ENCODE data around the gene PAPPA.

PAPPA gene

DNA sequence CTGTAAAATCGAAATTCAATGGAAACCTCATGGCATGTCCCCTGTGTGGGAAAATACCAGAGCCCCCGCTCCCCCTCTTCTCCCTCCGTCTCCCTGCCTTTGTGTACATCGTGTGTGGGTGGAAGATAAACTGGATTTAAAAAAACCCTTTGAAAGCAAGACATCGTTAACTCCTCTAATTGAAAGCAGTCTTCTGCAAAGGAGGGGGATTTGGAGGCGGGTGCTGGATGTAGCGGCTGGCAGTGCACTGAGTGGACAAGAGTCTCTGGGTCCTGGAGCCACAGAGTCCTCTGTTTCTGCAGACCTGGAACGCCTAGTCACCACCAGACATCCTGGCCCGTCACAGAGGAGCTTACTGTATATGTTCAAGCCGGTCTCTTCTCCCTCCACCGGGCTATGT, 169.4 kb downstream of the PAPPA start:
- no peak for DNase-seq

DNA sequence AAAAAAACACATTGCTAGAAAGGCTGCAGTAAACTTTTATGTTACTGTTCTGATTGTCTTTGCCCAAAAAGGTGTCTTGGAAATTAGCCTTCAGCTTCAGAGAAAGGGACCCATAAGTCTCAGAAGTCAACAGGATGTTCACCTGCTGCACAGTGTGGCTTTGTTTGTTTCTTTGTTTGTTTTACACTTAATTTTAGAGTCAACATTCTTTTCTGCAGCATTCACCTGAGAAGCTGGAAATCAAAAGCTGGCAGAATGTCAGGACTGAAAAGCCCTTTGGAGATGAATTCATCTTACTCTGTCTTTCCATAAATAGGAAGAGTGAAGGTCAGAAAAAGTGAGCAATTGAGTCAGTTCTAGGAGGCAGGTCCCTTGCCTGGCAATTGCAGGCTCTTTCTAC, 170.0 kb downstream of the PAPPA start:
- no peak for DNase-seq

DNA sequence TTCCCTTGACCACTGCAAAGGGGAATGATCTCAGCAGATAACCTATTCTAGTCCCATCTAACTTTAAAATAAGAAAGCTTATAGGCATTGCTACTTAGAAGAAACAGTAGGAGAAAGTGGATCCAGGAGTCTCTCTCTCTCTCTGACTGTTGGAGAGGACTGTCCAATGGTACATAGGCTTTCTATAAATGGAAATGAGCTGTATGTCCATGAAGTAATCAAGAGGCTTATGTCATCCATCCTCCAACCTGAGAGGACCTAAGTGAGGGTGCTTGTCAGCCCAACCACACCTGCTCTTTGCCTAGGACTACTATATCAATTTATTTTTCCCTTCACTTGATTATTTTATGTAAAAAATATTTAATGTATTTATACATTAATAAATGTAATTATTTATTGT, 172.3 kb downstream of the PAPPA start:
- DNase-seq, result no peak

DNA sequence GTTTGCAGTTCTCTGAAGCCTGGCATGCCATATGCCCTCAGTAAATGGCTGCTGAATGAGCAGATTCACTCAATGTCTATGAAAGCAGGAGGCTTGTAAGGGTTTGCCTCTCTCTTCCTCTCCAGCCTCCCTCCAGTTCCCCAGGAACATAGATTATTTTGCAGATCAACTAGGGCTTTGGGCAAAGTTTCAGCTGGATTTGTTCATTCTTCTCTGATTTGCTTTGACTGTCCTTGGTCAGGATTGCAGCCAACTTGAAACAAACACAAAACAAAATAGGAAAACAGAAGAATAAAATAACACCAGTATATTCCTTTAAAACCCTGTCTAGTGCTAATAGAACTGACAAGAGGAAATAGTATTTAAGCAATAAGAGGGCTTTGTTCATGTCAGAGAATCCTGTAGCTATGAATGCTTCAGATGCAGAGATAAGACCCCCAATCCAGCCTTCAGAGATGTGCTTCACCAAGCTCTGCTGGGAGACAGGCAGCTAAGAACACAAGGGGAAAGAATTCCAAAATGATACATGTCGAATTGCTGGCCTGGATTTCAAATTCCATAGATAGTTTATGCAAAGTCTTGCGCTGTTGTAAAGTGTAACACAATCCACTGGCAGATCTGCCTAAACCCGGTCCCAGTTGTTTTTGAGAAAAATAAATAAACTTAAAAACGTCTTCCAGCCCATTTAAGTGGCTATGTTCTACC, 174.3 kb downstream of the PAPPA start:
- DNase-seq, result no peak

DNA sequence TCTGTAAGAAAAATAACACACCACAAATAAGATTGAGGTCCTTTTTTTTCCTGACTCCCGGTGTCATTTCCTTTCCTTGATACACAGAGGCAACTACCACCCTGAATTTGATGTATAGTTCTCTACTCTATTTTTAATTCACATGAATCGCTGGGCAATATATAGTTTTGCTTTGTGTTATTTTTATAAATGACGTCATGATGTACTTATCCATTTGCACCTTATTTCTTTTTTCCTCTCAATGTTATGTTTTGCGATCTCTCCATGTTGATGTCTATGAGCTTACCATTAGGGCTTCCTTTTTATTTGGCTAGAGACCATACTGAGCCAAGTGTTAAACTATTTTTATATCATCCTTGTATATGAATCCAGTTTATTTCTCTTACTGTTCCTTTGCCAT, 175.9 kb downstream of the PAPPA start:
- no peak for DNase-seq

DNA sequence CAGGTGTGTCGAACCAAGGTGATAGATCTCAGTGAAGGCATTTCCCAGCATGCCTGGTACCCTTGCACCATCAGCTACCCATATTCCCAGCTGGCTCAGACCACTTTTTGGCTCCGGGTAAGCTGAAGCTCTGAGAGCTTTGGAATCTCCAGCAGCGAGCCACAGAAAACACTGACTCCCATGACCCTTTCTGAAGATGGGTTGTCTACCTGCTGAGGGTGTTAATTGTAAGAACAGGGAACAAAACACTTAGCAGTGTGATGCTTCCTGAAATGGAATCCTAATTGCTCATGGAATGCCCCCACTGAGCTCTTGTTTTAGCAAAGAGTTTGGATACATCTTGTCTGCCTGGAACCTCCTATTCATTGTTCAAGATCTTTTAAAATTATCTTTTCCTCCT, 177.7 kb downstream of the PAPPA start:
- DNase-seq, result no peak

DNA sequence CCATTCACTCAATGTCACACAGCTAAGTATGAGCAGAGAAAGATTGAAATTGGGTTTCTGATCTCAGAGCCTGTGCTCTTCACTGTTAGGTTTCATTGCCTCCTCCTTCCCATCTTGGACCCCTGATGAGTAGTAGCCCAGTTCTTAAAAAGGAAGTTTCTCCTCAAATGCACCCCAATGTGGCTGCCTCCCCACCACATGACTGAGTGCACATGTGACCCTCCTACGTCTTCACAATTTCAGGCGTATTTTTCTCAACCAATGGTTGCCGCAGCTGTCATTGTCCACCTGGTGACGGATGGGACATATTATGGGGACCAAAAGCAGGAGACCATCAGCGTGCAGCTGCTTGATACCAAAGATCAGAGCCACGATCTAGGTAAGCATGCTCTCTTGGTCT, 178.5 kb downstream of the PAPPA start:
- no peak for DNase-seq

DNA sequence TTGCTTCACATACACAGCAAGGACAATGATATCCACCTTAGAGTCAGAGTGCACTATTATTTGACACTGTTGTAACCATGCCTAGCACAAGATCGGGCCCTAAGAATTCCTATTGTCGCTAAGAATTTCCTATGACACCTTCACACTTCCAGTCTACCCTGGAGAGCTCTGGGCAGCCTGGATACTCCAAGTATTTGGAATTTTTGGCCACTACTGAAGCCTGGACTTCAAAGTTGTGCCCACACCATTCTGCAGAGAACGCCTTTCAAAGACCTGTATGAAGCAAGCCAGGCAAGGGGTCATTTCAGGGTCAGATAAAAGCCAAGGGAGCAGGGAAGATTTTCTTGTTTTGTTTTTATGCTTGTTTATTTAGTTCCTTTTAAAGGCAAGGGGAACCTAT, 179.7 kb downstream of the PAPPA start:
- no peak for DNase-seq

DNA sequence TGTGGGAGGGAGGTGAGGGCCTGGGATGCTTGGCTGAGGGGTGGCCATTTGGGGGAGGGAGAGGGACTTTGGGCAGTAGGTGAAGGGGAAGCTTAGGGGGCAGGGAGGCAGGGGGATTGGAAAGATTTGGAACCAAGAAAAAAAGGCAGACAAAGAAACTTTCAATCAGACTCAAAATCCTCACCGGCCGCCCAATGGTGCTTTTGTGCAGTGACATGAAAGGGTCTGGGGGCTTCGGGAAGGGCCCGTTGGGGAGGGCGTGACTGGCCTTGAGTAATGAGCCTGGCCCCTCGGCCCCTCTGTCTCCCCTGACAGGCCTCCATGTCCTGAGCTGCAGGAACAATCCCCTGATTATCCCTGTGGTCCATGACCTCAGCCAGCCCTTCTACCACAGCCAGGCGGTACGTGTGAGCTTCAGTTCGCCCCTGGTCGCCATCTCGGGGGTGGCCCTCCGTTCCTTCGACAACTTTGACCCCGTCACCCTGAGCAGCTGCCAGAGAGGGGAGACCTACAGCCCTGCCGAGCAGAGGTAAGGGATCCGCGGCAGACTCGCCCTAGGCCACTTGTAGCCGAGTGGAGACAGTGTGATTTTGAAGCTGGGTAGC, 181.1 kb downstream of the PAPPA start:
- DNase-seq, result no peak

DNA sequence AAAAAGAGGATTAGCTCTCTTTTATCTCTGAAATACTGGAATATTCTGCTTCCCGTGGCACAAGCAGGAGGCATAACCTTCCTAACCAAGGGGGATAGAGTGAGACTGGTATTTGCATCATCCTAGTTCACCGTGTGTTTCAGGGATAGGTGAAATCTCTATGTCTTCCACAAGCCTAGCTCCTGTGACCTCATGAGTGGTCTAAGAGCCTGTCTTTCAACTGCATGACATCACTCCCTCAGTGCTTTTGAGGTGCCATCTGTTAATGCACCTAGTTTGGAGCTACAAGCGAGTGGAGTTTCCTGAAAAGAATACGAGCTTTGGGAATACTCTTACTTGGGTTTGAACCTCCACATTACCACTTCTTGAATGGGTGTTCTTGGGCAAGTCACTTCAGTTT, 181.8 kb downstream of the PAPPA start:
- DNase-seq, result no peak

DNA sequence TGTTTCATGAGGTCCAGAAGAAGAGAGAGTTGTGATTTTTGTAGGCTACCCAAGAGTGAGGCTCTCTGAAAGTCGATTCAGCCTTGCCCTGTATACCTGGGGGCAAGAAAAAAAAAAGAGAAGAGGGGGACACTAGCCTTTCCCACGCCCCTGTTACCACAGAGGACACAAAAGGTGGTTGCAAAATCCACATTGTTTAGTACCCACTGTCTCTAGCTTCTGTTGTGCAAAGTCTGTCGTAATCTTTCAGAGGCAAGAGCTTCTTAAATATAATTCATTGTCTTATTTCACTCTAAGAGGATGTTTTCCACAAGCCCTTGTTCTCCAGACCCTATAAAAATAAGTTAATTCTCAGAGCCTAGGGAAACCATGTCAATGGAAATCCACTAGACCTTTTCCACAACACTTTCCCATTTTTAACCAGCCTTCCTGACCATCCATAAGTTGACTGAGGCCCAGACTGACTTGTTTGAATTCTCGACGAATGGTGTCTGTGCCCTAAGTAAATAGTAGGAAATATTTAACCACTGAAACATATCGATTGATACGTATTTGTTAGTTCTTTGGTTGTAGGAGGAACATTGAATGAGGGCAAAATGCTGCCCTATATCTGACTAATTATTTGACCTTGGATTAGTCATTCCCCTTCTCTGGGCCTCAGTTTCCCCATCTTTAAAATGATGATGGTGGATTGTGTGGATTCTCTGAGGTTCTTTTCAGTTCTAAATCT, 182.7 kb downstream of the PAPPA start:
- no peak for DNase-seq

DNA sequence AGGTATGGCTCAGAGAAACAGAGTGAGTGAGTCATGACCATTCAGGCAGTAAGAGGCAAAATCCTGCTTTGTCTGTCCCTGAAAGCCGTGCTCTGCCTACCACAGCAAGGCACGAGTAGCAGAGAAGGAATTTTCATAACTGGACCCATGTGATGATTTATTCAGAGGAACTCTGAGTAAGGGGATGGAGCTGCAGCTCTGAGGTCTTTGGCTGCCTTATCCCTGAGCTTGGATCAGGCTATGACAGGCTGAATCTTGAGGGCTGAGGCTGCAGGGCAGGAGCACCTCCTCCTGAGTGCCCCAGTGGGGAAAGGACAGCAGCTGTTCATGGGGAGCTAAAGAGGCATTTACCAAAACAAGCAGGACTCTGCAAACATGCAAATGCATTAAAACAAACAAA, 183.4 kb downstream of the PAPPA start:
- DNase-seq, result no peak

DNA sequence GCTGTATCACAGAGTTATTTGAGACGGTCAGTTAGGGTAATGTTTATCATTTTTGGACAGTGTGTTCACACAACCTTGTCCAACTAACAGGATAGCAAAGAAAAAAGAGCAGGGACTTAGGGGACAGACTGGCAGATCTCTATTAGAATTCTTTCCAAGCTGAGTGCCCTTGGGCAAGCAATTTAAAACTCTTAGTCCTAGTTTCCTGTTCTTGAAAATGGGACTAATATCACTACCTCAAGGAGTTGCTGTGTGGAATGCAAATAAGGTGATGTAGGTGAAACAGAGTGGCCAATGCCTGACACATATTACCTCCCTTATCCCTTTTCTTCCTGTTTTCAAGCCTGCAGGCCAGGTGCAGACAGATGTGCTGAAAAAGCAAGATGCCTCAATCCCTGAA, 186.7 kb downstream of the PAPPA start:
- DNase-seq, result no peak

DNA sequence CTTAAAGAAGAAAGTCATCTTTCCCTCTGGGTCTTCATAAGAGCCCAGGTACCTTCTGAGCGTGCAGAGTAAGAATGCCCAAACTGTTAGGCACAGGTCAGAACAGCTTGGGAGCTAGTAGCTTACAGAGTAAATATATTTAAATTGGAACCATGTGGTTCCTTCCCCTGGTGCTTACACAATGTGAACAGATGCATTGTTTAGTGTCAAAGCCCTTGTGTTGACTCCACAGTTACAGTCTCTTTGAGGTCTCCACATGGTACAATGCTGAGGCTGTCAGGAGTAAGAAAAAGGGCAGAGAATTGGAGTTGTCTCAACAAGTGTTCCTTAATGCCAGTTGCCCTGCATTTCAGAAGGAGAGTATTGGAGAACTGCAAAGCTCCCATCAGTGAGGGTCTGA, 188.5 kb downstream of the PAPPA start:
- DNase-seq, result no peak

DNA sequence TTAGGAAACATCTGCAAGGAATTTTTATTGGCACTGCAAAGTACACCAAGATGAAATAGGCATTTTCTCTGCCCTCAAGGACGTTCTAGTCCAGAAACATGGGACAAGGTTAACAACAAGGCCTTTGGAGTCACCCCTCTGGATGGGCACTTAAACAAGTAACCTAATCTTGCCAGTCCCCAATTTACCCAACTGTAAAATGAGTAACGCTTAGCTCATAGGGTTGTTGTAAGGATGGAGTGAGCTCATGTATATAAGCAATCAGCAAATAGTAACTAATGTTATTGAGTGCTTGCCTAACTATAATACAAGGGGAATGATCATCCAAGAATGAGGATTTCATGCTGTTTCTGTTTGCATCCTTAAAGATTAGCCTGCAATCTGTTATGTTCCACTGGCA, 189.3 kb downstream of the PAPPA start:
- DNase-seq, result no peak

DNA sequence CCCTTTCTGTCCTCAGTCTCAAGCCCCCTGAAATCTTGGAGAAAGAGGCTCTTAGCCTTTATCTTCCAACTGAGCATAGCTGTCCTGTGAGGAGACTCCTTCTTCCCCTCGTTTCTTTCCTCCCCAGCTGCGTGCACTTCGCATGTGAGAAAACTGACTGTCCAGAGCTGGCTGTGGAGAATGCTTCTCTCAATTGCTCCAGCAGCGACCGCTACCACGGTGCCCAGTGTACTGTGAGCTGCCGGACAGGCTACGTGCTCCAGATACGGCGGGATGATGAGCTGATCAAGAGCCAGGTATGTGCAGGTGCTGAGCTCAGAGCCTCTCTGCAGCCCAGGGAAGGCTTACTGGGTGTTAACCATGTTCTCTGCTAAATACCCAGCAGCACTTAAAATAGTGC, 190.8 kb downstream of the PAPPA start:
- no peak for DNase-seq

DNA sequence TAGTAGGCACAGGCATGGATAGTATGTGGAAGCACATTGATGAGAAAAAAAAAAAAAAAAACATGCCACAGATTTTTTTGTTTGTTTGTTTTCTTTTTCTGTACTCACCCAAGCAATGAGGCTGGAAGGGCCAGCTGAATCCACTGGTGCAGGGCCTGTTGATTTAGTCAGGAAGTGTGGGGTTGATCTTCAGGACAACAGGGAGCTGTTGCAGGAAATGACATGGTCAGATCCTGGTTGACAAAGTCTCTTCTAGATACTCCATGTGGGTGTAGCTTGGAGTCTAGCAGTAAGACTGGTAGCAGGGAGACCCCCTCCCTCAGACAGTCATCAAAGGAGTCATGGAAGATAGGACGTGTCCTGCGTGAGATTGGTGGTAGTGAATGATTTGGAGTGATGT, 191.8 kb downstream of the PAPPA start:
- DNase-seq, result no peak

DNA sequence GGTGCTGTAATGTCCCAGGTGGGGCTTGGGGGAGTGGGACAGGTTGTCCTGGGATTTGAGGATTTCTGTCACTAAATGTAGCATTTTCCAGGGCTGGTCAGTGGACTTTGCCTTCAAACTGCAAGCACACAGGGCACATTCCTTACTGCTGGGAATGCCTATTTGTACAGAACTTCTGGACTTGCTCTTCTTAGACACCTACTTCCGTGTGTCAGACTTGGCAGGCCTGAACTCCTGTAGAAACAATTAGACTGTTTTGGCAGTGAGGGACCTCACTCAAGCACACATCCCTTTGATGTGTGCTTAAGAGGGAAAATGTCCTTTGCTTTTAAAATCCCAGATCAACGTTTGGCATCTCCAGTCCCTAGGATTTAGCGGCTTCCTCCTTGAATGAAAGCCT, 192.2 kb downstream of the PAPPA start:
- no peak for DNase-seq

DNA sequence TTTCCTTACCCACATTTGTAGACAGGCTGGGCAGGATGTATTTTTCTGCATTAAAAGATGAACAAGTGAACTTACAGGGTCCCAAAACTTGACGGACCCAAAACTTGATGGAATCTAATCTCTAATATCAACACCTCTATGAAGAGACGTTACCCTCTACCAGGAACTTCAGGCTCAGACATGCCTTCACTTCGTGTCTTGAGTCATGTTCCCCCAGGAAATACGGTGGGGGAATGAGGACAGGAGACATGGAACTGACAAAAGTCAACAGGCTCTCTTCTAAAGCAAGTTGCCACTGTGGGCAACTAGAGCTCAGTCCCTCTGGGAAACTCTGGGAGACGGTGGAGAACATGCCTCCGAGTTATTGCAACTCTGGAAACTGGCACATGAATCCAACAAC, 196.1 kb downstream of the PAPPA start:
- no peak for DNase-seq

DNA sequence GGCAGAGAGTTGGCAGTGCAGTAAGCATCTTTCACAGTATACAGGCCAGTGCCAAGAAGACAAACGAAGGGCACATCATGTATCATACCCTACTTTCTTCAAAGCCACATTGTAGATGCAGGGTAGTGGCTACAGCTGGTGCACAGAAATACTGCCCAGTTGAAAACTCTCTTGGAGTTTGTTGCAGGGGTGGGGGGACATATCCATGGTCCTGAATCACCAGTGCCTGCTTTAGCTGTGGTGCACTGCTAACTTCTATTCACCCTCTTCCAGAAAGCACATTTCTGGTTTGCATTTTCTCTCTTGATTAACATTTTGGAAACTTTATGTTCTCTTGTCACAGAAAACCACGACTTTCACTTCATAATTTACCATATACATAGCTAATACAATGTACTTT, 196.6 kb downstream of the PAPPA start:
- DNase-seq, result no peak

DNA sequence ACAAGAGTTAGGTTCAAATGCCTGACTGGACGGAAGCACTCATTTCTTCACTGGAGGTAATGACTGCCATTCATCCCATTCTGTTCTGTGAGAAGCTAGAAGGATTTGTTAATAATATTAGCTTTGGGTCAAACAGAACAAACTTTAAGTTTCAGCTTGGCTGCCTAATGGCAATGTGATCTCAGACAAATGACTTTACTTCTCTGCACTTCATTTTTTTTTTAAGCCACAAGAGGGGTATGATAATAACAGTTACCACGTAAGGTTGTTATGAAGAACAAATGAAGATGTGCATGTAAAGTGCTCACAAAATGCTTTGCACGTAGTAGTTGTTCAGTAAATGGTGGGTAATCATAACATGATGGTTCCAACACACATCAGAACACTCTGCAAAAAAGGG, 199.4 kb downstream of the PAPPA start:
- no peak for DNase-seq

DNA sequence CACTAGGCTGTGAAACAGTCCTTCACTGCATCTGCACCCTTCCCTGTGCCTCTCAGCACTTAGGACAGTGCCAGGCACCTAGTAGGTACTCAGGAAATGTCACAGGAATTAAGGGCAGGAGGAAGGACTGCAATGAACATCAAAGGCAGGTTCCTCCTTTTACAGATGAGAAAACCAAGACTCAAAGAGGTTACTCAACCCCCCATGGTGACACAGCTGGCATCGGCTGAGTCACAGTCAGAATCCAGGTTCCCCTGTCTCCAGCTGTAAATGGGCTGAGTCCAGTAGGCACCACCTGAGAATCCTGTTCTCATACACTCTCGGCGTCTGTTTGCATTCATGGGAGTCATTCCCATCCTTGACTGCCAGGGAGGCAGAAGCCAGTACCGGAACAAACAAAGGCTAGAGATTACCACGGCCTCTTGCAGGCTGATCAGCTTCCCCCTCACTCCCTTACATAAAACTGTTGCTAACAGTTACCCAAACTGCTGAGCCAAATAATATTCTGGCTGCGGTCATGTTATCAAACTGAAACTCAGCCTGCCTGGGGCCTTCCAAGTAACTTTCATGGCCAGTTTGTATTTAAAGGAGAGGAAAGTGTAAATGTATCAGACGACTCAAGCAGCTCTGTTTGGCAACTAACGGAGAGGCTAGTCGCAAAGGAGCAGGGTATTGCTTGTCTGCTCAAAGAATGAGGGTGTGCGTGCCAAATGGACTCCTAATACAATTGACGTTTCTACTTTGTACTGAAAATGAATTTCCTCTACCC, 201.7 kb downstream of the PAPPA start:
- no peak for DNase-seq

DNA sequence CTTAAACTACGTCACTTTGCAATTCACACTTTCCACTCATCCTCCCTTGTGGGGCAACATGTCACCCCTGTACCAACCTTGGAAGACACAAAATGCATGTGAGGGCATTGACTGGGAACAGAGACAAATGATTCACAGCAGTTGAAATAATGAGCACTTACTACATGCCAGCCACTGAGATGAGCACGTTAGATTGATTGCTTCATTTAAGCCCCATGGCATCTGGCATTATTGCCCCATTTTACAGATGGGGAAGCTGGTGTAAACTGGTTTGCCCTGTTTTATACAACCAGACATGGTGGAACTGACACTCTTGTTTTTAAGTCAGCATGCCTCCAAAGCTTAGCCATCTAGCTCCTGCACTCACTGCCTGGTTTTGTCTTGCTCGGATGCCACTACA, 204.7 kb downstream of the PAPPA start:
- no peak for DNase-seq

DNA sequence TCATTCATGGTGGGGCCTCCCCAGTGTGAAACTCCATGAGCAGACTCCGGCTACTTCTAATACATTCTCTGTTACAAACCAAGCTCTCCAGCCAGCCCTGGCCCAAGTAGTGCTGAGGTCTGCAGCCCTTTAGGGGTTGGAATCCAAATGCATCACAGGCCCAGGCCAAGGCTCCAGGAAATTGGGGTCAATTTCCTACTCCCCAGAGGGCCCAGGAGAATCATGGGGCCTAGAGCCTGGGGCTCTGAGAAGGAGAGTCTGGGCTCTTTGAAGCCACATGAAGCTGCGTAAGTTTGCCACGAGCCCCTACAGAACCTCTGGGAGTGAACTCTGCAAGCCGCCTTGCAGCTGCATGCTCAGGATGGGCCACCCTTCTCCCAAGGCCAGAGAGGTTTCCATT, 206.4 kb downstream of the PAPPA start:
- DNase-seq, result no peak

Data from NK-92 treated with Interleukin-12 subunit alpha and Interleukin-12 subunit beta, amount 100 ng/mL, for 24 hours (cell line).